ENCODE data around the gene STARD4. TPM values are rescaled to one million over a fixed set of nuclear protein-coding genes. Genes with fewer than 3 reads are reported as not detected.

The STARD4 gene
- total RNA-seq, 1 experiment from 2014 or later, result 48.5 TPM

GRCh38 chr5:111461934-111462333, 50.4 kb downstream of the STARD4 start:
- no peak overlapping the region for H3K4me3 Mint-ChIP-seq
- TF ChIP-seq ZNF671 (CRISPR knock-in tag; IDR thresholded peaks at IDR 0.05) (no peak), MYBL2 (CRISPR knock-in tag; IDR thresholded peaks at IDR 0.05) (no peak)
- TF ChIP-seq, protein P1, sequence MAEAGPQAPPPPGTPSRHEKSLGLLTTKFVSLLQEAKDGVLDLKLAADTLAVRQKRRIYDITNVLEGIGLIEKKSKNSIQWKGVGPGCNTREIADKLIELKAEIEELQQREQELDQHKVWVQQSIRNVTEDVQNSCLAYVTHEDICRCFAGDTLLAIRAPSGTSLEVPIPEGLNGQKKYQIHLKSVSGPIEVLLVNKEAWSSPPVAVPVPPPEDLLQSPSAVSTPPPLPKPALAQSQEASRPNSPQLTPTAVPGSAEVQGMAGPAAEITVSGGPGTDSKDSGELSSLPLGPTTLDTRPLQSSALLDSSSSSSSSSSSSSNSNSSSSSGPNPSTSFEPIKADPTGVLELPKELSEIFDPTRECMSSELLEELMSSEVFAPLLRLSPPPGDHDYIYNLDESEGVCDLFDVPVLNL (CRISPR knock-in tag; IDR thresholded peaks at IDR 0.05; ENCODE audit: borderline replicate concordance, low read depth), result no peak
- TF ChIP-seq, protein P2, sequence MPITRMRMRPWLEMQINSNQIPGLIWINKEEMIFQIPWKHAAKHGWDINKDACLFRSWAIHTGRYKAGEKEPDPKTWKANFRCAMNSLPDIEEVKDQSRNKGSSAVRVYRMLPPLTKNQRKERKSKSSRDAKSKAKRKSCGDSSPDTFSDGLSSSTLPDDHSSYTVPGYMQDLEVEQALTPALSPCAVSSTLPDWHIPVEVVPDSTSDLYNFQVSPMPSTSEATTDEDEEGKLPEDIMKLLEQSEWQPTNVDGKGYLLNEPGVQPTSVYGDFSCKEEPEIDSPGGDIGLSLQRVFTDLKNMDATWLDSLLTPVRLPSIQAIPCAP (CRISPR knock-in tag; IDR thresholded peaks at IDR 0.05), result no peak
- H3K4me1 Mint-ChIP-seq, result peaks cover 23% of the 10 kb centered on the region
- ChIA-PET CTCF (interaction anchor here (0.6 to 1.9 kb wide), 33 partner anchors 10 to 595 kb away, joined by 3 to 17 read pairs (median 5); partner anchors contain the start of genes CAMK4 and STARD4), POLR2A (interaction anchor here (1.2 kb wide), 1 partner anchor 50 kb away, joined by 4 read pairs; no protein-coding TSS in a partner anchor)
- H3K27ac Mint-ChIP-seq, result peak overlapping the region; percentile 58
- H3K36me3 Mint-ChIP-seq, result peaks cover 7% of the 10 kb centered on the region; the same call in 1 of the 2 replicates
- DNase-seq (ENCODE audit: low spot score) (no peak), ATAC-seq (peak; percentile 12; the same call in 1 of the 2 replicates)
- no peaks in the 10 kb centered on the region for H3K27me3 Mint-ChIP-seq (ENCODE audit: low read depth)
- H3K9me3 Mint-ChIP-seq, result peaks cover 22% of the 10 kb centered on the region

- H3K27me3 Mint-ChIP-seq (ENCODE audit: low read depth), result no peaks in the 10 kb centered on the region
- no peak overlapping the region for H3K27ac Mint-ChIP-seq
- DNase-seq (ENCODE audit: low spot score) (peak; percentile 31), ATAC-seq (peak; percentile 98)
- TF ChIP-seq, protein P3, sequence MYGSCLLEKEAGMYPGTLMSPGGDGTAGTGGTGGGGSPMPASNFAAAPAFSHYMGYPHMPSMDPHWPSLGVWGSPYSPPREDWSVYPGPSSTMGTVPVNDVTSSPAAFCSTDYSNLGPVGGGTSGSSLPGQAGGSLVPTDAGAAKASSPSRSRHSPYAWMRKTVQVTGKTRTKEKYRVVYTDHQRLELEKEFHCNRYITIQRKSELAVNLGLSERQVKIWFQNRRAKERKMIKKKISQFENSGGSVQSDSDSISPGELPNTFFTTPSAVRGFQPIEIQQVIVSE (CRISPR knock-in tag; IDR thresholded peaks at IDR 0.05; ENCODE audit: borderline replicate concordance), result no peak
- no peak for TF ChIP-seq TP53 (CRISPR knock-in tag; IDR thresholded peaks at IDR 0.05)
- TF ChIP-seq, protein P4, sequence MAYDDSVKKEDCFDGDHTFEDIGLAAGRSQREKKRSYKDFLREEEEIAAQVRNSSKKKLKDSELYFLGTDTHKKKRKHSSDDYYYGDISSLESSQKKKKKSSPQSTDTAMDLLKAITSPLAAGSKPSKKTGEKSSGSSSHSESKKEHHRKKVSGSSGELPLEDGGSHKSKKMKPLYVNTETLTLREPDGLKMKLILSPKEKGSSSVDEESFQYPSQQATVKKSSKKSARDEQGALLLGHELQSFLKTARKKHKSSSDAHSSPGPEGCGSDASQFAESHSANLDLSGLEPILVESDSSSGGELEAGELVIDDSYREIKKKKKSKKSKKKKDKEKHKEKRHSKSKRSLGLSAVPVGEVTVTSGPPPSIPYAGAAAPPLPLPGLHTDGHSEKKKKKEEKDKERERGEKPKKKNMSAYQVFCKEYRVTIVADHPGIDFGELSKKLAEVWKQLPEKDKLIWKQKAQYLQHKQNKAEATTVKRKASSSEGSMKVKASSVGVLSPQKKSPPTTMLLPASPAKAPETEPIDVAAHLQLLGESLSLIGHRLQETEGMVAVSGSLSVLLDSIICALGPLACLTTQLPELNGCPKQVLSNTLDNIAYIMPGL (CRISPR knock-in tag; IDR thresholded peaks at IDR 0.05), result no peak
- TF ChIP-seq, protein P5, sequence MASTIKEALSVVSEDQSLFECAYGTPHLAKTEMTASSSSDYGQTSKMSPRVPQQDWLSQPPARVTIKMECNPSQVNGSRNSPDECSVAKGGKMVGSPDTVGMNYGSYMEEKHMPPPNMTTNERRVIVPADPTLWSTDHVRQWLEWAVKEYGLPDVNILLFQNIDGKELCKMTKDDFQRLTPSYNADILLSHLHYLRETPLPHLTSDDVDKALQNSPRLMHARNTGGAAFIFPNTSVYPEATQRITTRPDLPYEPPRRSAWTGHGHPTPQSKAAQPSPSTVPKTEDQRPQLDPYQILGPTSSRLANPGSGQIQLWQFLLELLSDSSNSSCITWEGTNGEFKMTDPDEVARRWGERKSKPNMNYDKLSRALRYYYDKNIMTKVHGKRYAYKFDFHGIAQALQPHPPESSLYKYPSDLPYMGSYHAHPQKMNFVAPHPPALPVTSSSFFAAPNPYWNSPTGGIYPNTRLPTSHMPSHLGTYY (CRISPR knock-in tag; IDR thresholded peaks at IDR 0.05), result no peak
- TF ChIP-seq, protein P6, sequence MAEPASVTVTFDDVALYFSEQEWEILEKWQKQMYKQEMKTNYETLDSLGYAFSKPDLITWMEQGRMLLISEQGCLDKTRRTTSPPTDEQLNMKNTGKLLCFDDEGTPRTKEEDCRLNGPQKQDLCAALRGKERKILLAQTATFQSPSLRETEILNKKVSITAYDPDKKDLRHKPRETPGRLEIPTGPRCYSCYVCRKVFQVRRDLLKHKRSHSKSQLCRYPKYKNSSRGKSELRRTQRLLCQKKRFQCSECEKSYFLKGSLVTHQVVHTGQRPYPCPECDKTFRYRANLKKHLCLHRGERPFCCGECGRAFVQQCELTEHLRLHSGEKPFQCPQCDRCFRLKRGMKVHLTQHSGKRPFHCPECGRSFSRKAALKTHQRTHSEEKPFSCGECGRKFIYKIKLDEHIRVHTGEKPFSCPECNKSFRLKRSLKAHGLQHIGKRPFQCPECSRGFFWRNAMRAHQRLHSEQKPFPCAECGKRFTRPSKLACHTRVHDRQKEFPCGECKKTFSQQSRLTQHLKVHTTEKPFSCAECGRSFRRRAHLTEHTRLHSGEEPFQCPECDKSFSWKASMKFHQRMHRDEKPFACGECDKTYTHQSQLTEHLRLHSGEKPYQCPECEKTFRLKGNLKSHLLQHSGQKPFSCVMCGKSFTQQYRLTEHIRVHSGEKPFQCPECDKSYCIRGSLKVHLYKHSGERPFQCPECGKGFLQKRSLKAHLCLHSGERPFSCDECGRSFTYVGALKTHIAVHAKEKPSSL (CRISPR knock-in tag; conservative IDR thresholded peaks at IDR 0.05), result no peak
- no peak for TF ChIP-seq ZBTB43 (CRISPR knock-in tag; IDR thresholded peaks at IDR 0.05)
- no peak overlapping the region for H3K4me3 Mint-ChIP-seq
- peaks cover 6% of the 10 kb centered on the region; the same call in 1 of the 2 replicates for H3K36me3 Mint-ChIP-seq
- peaks cover 23% of the 10 kb centered on the region for H3K4me1 Mint-ChIP-seq
- CTCF ChIA-PET, result interaction anchor here (0.5 to 1.9 kb wide), 39 partner anchors 9 to 595 kb away, joined by 3 to 17 read pairs (median 5); partner anchors contain the start of genes CAMK4 and STARD4
- H3K9me3 Mint-ChIP-seq, result peaks cover 16% of the 10 kb centered on the region
- POLR2A ChIA-PET, result interaction anchor here (0.8 to 1.2 kb wide), 2 partner anchors 51 to 705 kb away, joined by 3 to 4 read pairs; no protein-coding TSS in a partner anchor
These were observed 51.1 kb downstream of the STARD4 start for GRCh38 chr5:111461255-111461671.

- Mint-ChIP-seq H3K4me3 (no peak overlapping the region), H3K27me3 (ENCODE audit: low read depth) (no peaks in the 10 kb centered on the region), H3K4me1 (peaks cover 5% of the 10 kb centered on the region; the same call in 1 of the 2 replicates), H3K27ac (no peak overlapping the region), H3K36me3 (no peaks in the 10 kb centered on the region), H3K9me3 (no peaks in the 10 kb centered on the region)
- CTCF ChIA-PET, result no interaction called here
- TF ChIP-seq USF2 (CRISPR knock-in tag; IDR thresholded peaks at IDR 0.05), result no peak
- TF ChIP-seq, protein P7, sequence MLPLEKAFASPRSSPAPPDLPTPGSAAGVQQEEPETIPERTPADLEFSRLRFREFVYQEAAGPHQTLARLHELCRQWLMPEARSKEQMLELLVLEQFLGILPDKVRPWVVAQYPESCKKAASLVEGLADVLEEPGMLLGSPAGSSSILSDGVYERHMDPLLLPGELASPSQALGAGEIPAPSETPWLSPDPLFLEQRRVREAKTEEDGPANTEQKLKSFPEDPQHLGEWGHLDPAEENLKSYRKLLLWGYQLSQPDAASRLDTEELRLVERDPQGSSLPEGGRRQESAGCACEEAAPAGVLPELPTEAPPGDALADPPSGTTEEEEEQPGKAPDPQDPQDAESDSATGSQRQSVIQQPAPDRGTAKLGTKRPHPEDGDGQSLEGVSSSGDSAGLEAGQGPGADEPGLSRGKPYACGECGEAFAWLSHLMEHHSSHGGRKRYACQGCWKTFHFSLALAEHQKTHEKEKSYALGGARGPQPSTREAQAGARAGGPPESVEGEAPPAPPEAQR (CRISPR knock-in tag; IDR thresholded peaks at IDR 0.05), result no peak
- no peak for TF ChIP-seq NFYB (CRISPR knock-in tag; conservative IDR thresholded peaks at IDR 0.05; ENCODE audit: low read depth)
- no peak for TF ChIP-seq ESRRA (CRISPR knock-in tag; IDR thresholded peaks at IDR 0.05; ENCODE audit: borderline replicate concordance)
- ATAC-seq, result no peak
- DNase-seq (ENCODE audit: low spot score), result no peak
- POLR2A ChIA-PET, result no interaction called here
These were observed 57.6 kb downstream of the STARD4 start for GRCh38 chr5:111454776-111455175.
